ENCODE results near the gene INCENP. TPM values are rescaled to one million over a fixed set of nuclear protein-coding genes. Genes with fewer than 3 reads are reported as not detected.

The INCENP gene
- total RNA-seq, 2 experiments from 2014 or later = 200 to 204 TPM

DNA sequence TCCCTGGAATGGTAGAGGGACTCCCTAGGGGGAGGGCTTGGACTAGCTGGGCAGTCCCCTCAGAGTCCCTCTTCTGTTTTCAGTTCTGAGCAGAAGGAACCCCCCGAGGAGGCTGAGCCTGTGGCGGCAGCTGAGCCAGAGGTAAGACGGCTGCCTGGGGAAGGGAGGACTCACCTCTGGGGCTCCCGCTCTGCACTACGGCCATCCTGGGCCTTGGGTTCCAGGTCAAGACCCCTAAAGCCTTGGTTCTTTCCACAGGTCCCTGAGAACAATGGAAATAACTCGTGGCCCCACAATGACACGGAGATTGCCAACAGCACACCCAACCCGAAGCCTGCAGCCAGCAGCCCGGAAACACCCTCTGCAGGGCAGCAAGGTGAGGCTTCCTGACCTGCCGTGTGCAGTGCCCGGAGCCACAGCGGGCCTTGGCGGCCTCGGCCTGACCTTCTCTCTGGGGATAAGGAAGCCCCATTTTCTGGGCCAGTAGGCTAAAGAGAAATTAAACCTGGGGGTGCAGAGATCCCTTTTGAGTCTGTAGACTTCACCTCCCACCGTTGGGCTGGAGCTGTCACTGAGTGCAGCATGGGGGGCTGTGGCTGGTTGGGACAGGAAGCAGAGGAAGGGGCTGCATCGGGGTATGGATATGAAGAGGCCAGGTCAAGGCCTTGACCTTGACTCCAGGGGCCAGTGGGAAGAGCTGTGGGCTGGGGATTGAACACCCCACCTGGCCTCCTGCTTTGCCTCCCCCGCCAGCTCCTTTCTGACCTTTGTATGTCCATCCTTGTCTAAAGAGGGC is 15.0 kb downstream of the INCENP start:
- no peaks in the 10 kb centered on the region for H3K9me3 Mint-ChIP-seq
- POLR2A ChIA-PET = no interaction called here
- no peak for DNase-seq

DNA sequence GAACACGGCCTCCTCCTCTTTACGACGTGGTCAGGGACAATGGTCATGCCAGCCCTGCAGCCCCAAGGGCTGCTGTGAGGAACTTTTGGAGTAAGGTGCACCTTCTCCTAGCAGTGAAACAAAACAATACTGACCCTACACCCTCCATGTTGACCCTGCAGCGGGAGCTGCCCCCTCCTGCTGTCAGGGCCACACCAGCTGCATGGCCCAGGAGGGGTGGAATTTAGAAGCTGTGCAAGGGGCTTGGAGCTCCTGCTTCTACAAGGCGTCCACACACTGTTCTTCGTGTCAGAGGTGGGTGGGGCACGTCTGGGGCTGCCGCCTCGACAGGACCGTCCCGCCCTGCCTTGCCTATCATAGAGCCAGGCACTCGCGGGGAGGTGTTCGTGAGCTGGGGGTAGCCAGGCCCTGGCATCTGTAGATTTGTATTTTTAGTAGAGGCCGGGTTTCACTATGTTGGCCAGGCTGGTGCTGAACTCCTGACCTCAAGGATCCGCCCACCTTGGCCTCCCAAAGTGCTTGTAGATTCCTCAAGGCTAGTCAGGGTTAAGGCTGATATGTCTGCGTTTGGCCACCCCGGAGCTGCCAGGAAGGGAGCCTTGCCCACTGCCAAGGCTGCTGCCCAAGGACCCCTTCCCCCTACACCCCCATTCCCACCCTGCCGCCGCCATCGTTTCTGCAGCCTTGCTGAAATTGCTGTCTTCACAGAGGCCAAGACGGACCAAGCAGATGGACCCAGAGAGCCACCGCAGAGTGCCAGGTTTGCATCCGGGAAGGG is 15.9 kb downstream of the INCENP start:
- no peak for DNase-seq
- no peaks in the 10 kb centered on the region for H3K9me3 Mint-ChIP-seq
- H3K4me3 Mint-ChIP-seq = no peak overlapping the region
- CTCF ChIA-PET = interaction anchor here (0.6 to 1.0 kb wide), 2 partner anchors 7 to 9 kb away, joined by 3 read pairs; no protein-coding TSS in a partner anchor
- peaks cover 49% of the 10 kb centered on the region for H3K36me3 Mint-ChIP-seq (ENCODE audit: low read depth)
- no peaks in the 10 kb centered on the region for H3K27me3 Mint-ChIP-seq
- H3K4me1 Mint-ChIP-seq = peaks cover 3% of the 10 kb centered on the region
- POLR2A ChIA-PET = no interaction called here
- peak overlapping the region; percentile 19 for H3K27ac Mint-ChIP-seq

More for the DNA sequence above, 15.0 kb downstream of the INCENP start:
- Mint-ChIP-seq H3K4me3 (no peak overlapping the region), H3K36me3 (ENCODE audit: low read depth) (peaks cover 48% of the 10 kb centered on the region), H3K4me1 (peaks cover 10% of the 10 kb centered on the region), H3K27ac (no peak overlapping the region), H3K27me3 (no peaks in the 10 kb centered on the region)
- CTCF ChIA-PET = interaction anchor here (1.0 to 2.4 kb wide), 2 partner anchors 8 to 13 kb away, joined by 3 to 7 read pairs; no protein-coding TSS in a partner anchor

DNA sequence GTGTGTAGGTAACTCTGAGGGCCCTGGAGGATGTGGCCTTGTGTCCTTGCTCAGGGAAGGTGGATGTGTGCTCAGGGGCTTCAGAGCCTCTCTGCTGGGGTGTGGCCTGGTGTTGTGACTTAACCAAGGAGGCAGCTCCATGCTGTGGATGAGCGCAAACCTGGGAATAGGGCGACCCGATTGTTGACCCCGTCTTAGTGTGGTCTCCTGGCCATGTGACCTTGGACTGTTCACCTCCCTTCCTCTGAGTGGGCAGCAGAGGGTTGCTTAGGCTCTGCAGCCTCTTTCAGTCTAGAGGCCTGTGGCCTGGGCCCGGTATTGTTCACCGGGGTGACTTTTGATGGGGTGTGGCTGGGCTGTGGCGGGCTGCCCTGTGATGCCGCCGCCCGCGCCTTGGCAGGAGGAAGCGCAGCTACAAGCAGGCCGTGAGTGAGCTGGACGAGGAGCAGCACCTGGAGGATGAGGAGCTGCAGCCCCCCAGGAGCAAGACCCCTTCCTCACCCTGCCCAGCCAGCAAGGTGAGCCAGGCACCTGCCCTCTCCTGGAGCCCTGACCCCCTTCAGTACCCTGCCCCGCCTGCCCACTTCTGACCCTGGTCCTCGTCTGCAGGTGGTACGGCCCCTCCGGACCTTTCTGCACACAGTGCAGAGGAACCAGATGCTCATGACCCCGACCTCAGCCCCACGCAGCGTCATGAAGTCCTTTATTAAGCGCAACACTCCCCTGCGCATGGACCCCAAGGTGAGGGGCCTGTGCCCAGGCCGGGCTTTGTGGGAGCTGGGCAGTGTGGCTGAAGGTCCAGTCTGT is 16.7 kb downstream of the INCENP start:
- Mint-ChIP-seq H3K9me3 (no peaks in the 10 kb centered on the region), H3K4me3 (no peak overlapping the region), H3K27ac (peak overlapping the region; percentile 19), H3K36me3 (ENCODE audit: low read depth) (peaks cover 49% of the 10 kb centered on the region), H3K4me1 (no peaks in the 10 kb centered on the region), H3K27me3 (no peaks in the 10 kb centered on the region)
- DNase-seq = no peak
- ChIA-PET POLR2A (no interaction called here), CTCF (interaction anchor here (0.6 to 1.0 kb wide), 2 partner anchors 8 to 9 kb away, joined by 3 read pairs; no protein-coding TSS in a partner anchor)

DNA sequence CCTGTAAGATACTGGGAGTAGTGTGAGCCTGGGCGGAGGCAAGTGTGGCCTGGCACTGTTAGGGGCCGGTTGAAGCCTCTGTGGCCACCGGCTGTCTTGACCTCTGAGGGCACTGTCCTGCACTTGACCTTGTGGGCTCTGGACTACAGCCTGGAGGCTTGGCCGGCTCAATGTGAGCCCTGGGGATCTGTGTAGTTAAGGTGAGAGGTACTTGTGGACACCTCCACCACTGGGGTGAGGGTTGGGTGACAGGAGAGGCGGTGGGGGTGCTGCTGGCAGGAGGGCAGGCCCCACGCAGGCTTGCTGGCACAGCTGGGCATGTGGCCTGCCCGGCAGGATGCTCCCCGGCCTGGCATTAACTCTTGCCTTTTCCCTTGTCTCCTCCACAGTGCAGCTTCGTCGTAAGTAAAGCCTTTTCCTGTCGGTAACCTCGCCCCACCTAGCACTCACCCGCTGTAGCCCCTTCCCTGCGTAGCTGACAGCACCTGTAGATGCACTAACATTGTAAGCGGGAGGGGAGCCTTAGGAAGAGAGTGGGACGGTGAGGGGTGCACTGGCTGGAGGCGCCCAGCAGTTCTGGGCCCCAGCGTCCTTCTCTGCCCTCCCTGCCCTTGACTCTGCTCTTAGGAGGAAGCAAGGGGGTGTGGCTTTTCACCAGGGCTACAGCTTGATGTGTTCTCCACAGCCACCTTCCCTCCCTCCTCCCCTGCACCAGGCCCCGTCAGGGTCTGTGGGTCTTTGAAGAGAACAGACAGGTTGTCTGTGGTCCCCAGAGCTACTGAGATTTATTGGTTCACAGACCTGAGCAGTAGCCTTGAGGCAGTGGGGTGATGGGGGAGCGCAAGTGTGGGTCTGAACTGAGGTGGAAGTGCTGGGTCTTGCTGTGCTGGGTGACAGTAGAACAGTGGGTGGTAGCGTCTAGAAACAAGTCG is 17.6 kb downstream of the INCENP start:
- DNase-seq = no peak

DNA sequence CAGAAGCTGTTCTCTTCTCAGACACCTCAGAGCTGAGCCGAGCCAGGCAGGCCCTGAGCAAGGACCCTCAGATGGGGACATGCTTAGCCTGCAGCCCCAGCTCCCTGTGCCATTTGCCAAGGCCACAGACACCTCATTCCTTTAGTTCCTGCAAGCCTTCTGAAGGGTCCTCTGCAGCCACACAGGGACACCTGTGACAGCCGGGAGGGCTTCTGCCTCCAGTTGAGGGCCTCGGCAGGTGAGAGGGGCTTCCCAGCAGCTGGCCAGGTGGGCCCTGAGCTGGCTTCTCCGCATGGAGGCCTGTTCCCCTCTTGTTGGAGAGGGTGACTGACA is 18.2 kb downstream of the INCENP start:
- no peak for DNase-seq
- no peaks in the 10 kb centered on the region for H3K27me3 Mint-ChIP-seq
- H3K36me3 Mint-ChIP-seq (ENCODE audit: low read depth) = peaks cover 50% of the 10 kb centered on the region
- POLR2A ChIA-PET = no interaction called here
- H3K4me3 Mint-ChIP-seq = no peak overlapping the region
- H3K27ac Mint-ChIP-seq = no peak overlapping the region
- H3K4me1 Mint-ChIP-seq = no peaks in the 10 kb centered on the region
- H3K9me3 Mint-ChIP-seq = no peaks in the 10 kb centered on the region
- CTCF ChIA-PET = interaction anchor here (1.2 kb wide), 1 partner anchor 30 kb away, joined by 5 read pairs; no protein-coding TSS in a partner anchor

More for the DNA sequence above, 17.6 kb downstream of the INCENP start:
- CTCF ChIA-PET = interaction anchor here (1.2 kb wide), 1 partner anchor 29 kb away, joined by 5 read pairs; no protein-coding TSS in a partner anchor
- POLR2A ChIA-PET = no interaction called here
- H3K9me3 Mint-ChIP-seq = no peaks in the 10 kb centered on the region
- no peak overlapping the region for H3K27ac Mint-ChIP-seq
- peaks cover 51% of the 10 kb centered on the region for H3K36me3 Mint-ChIP-seq (ENCODE audit: low read depth)
- no peak overlapping the region for H3K4me3 Mint-ChIP-seq
- no peaks in the 10 kb centered on the region for H3K27me3 Mint-ChIP-seq
- no peaks in the 10 kb centered on the region for H3K4me1 Mint-ChIP-seq

DNA sequence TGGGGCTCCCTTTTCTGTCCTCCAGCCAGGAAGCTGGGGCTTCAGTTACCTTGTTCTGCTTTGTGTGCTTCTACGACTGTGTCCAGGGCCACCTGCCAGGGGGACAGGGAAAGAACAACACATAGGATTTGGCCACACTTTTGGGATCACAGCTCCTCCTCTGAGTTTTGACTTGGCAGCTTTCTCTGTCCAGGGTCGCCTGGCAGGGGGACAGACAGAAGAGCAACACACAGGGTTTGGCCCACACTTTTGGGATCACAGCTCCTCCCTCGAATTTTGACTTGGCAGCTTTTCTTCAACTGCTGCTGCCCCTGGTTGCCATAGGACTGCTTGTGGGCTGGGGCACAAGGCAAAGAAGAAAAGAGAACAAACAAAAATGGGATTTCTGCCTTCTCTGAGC is 19.1 kb downstream of the INCENP start:
- H3K9me3 Mint-ChIP-seq = no peaks in the 10 kb centered on the region
- no peaks in the 10 kb centered on the region for H3K27me3 Mint-ChIP-seq
- POLR2A ChIA-PET = interaction anchor here (0.7 kb wide), 1 partner anchor 179 kb away, joined by 3 read pairs; no protein-coding TSS in a partner anchor
- H3K36me3 Mint-ChIP-seq (ENCODE audit: low read depth) = peaks cover 58% of the 10 kb centered on the region
- H3K4me3 Mint-ChIP-seq = no peak overlapping the region
- CTCF ChIA-PET = interaction anchor here (1.1 to 1.4 kb wide), 2 partner anchors 10 to 11 kb away, joined by 3 read pairs; no protein-coding TSS in a partner anchor
- H3K4me1 Mint-ChIP-seq = no peaks in the 10 kb centered on the region
- DNase-seq = no peak
- no peak overlapping the region for H3K27ac Mint-ChIP-seq

DNA sequence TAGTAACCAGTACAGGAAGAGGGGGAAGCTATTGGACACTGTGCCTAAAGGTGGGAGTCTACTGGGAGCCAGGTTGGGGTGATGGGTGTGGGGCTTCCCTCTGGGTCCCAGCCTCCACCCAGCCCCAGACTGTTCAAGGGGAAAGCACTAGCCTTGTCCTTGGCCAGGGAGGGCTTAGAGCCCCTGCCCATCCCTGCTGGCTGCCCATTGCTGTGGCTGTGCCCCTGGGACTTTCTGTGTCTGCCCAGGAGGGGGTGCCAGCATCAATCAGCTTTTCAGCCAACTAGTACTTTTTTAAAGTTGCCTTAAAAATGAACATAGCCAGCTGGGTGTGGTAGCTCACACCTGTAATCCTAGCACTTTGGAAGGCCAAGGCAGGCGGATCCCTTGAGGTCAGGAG is 19.9 kb downstream of the INCENP start:
- no peak overlapping the region for H3K4me3 Mint-ChIP-seq
- no peak overlapping the region for H3K27ac Mint-ChIP-seq
- ChIA-PET CTCF (interaction anchor here (0.6 to 1.4 kb wide), 3 partner anchors 9 to 1569 kb away, joined by 3 read pairs; no protein-coding TSS in a partner anchor), POLR2A (interaction anchor here (0.7 kb wide), 1 partner anchor 178 kb away, joined by 3 read pairs; no protein-coding TSS in a partner anchor)
- DNase-seq = no peak
- H3K36me3 Mint-ChIP-seq (ENCODE audit: low read depth) = peaks cover 58% of the 10 kb centered on the region
- no peaks in the 10 kb centered on the region for H3K27me3 Mint-ChIP-seq
- H3K9me3 Mint-ChIP-seq = no peaks in the 10 kb centered on the region
- no peaks in the 10 kb centered on the region for H3K4me1 Mint-ChIP-seq

DNA sequence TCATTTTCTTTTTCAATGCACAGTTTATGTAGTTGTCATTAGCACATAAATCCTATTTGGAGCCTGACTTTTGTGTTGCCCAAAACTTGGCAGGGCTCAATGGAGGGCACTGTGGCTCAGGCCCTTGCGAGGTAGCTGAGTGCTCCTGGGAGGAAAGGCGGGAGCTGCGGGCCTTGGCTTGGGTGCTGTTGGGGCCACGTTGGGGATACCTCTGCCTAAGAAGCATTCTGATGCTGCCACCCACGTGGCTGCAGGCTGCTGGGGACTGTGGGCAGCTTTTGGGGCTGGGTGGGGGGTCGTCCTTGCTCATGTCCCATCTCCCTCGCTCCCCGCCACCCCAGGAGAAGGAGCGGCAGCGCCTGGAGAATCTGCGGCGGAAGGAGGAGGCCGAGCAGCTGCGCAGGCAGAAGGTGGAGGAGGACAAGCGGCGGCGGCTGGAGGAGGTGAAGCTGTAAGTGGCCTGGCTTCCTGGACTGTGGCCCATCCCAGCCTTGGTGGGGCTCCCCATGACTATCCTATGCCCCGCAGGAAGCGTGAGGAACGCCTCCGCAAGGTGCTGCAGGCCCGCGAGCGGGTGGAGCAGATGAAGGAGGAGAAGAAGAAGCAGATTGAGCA is 20.9 kb downstream of the INCENP start:
- POLR2A ChIA-PET = no interaction called here
- no peak for DNase-seq
- Mint-ChIP-seq H3K27ac (no peak overlapping the region), H3K4me3 (no peak overlapping the region), H3K36me3 (ENCODE audit: low read depth) (peaks cover 67% of the 10 kb centered on the region), H3K27me3 (no peaks in the 10 kb centered on the region), H3K4me1 (no peaks in the 10 kb centered on the region), H3K9me3 (no peaks in the 10 kb centered on the region)
- CTCF ChIA-PET = interaction anchor here (0.6 kb wide), 1 partner anchor 1568 kb away, joined by 3 read pairs; no protein-coding TSS in a partner anchor

DNA sequence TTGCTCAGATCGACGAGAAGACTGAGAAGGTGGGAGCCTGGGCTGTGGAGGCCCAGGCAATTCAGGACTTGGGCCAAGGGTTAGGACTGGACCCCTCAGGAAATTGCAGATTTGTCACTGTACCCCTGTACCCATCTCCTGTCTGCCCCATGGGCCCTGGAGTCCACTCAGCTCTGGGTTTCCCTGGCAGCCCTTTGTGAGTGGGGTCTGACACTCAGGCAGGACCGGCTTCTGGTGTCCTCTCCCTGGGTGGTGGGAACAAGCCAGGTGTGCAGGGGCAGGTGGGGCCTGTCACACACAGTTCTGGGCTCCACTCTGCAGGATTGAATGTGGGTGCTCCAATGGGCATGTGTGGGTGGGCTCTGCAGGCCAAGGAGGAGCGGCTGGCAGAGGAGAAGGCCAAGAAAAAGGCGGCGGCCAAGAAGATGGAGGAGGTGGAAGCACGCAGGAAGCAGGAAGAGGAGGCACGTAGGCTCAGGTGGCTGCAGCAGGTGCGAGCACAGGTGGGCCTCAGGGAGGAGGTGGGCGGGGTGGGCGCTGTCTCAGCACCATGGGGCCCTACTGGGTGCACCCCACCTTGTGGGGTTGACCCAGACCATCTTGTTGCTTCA is 21.6 kb downstream of the INCENP start:
- peak overlapping the region; percentile 31 for H3K27ac Mint-ChIP-seq
- no peaks in the 10 kb centered on the region for H3K27me3 Mint-ChIP-seq
- no peaks in the 10 kb centered on the region for H3K9me3 Mint-ChIP-seq
- CTCF ChIA-PET = no interaction called here
- no peak overlapping the region for H3K4me3 Mint-ChIP-seq
- H3K36me3 Mint-ChIP-seq (ENCODE audit: low read depth) = peaks cover 65% of the 10 kb centered on the region
- H3K4me1 Mint-ChIP-seq = no peaks in the 10 kb centered on the region
- DNase-seq = no peak
- POLR2A ChIA-PET = no interaction called here

DNA sequence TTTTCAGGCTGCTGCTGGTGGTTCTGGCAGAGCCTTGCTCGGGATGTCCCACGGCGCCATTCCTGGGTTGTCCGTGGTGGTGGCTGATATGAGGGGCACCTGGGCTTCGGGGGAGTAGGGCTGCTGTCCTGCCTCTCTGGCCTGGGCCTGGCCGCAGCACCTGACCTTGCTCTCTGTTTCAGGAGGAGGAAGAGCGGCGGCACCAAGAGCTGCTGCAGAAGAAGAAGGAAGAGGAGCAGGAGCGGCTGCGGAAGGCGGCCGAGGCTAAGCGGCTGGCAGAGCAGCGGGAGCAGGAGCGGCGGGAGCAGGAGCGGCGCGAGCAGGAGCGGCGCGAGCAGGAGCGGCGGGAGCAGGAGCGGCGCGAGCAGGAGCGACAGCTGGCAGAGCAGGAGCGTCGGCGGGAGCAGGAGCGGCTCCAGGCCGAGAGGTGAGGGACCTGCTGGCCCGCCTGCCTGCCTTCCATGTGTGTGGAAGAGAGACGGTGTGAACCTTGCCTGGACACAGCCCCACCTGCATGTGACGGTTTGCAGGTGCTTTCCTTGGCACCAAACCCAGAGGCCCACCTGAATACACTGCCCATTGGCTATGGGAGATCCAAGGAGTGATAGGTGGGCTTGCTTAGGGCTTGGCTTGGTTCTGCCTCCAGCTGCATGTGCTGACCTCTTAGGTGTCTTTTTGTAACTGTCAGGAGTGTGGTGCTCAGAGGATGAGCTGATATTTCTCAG is 22.8 kb downstream of the INCENP start:
- Mint-ChIP-seq H3K36me3 (ENCODE audit: low read depth) (peaks cover 67% of the 10 kb centered on the region), H3K4me1 (no peaks in the 10 kb centered on the region), H3K4me3 (no peak overlapping the region), H3K27ac (no peak overlapping the region), H3K27me3 (no peaks in the 10 kb centered on the region), H3K9me3 (no peaks in the 10 kb centered on the region)
- no peak for DNase-seq
- ChIA-PET POLR2A (no interaction called here), CTCF (no interaction called here)

DNA sequence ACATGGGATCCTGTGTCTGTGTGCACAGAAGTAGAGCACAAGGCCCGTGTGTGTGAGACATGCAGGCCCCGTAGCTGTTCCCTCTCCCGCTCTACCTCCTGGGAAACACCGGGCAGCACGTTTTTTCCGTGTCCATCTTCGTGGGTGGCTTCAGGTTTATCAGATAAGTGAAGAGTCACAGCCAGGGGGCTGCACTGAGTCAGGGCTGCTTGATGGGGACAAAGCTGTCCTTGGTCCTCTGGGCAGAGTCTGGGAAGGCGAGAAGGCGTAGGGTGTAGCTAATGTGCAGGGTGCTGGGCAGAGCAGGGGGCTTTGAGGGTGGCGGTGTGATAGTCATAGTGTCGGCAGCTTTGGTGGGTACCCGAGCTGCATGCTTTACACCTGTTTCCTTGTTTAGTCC is 23.7 kb downstream of the INCENP start:
- H3K4me3 Mint-ChIP-seq = no peak overlapping the region
- DNase-seq = no peak
- ChIA-PET POLR2A (no interaction called here), CTCF (no interaction called here)
- no peaks in the 10 kb centered on the region for H3K9me3 Mint-ChIP-seq
- no peaks in the 10 kb centered on the region for H3K4me1 Mint-ChIP-seq
- no peak overlapping the region for H3K27ac Mint-ChIP-seq
- H3K27me3 Mint-ChIP-seq = no peaks in the 10 kb centered on the region
- peaks cover 70% of the 10 kb centered on the region for H3K36me3 Mint-ChIP-seq (ENCODE audit: low read depth)
